Central memory CD4-positive, alpha-beta T cell (primary cell): ENCODE results near the gene NCOA3.
"Not testable (repeated sequence)": the region's sequence is repeated elsewhere in the genome, so short reads cannot be mapped to it uniquely, and the experiment has no call there.

Experiments
- DNase-seq: peaks from one replicate; pipeline ENCODE4 v3.0.0; 2022

NCOA3 gene

DNA sequence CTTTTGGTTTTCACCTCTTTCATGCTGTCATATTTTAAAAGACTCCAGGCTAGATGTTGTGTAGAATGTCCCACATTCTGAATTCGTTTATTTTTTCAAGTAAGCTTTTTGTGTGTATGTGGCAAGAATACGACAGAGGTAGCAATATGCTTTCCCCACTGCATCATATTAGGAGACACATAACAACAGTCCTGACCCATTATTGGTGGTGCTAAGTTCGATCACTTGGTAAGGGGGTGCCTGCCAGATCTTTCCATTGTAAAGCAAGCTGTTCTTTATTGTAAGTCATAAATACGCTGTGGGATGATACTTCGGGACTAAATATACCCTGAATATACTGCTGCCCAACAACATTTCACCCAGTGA, 588 bp upstream of the NCOA3 start:
- no peak for DNase-seq

DNA sequence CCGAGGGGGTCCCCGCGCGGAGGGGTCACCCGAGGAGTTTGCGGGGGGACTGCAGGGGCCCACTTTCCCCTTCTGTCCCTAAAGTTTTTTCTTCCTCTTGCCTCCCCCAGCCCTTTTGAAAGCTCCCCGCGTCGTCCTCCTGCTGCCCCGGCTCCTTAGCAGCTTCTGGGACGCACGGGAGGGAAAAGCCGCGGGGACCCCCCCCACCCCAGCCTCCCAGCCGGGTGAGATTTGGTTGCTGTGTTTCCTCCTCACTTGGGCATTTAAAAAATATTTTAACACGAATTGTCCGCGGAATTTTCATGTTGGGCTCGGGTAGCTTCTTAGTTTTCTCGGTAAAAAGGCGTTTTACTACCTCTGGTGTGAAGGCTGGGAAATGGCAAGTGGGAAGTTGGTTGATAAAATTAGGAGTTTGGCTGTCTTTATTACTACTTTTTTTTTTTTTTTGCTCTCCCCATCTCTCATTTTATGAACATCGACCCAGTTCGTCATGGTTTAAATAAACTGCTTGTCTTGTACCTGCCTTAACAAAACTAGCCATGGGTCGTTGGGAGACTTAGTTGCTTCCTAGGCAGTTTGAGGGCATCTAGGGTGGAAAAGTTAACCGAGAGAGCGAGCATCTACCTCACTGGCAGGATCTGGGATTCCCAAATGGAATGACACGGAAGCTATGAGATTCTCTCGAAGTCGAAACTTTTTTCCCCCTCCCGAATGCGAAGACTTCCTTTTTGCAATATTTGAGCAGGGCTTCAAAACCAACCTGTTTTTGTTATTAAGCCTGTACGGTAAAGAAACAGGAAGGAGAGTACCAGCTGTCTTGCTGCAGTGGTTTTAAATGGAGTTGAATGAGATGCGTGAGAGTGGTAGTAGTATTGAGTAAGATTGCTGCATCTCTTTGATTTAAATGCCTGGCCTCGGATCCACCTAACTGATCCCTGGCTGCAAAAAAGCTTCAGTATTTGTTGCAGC, 868 bp downstream of the NCOA3 start:
- peak; percentile 58 for DNase-seq

- no peak for DNase-seq
These were observed 2.0 kb downstream of the NCOA3 start for GRCh38 chr20:47503685-47504084.

DNA sequence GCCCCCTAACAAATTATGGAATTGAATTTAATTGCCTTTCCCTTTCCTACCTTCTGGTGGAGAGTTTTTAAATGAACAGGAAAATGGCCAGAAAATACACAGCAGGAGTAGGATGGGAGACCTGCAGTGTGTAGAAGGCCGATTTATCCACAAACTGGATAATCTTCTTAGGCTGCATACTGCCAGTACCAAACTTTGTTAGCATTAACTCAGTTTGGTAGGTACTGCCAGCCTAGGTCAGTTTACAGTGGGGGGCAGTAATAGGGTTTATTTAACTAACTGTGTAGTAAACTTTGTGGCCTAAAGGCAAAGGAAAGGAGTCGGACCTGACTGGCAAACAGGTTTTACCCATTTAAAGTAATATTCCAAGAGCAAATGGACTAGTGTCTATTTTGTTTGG, 4.6 kb downstream of the NCOA3 start:
- DNase-seq: no peak

DNA sequence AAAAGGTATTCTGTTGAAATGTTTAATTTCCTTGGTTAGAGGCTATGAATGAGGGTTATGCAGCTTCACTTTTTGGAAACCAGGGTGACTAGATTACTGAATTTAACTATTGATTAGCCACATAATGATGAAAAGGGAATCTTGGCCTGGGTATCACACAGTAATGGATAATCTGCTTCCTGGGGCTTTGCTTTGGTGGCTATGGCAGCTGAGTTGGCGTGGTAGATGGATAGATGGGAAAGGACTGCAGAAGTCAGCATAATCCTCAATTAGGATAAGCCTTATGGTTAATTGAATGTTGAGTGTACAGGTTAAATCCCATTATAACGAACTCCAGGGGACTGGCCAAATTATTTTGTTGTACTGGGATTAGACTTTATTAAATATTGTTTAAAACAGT, 5.2 kb downstream of the NCOA3 start:
- no peak for DNase-seq

GRCh38 chr20:47507275-47507981, 5.7 kb downstream of the NCOA3 start:
- not testable (repeated sequence) for DNase-seq

- no peak for DNase-seq
These were observed 6.6 kb downstream of the NCOA3 start for GRCh38 chr20:47508278-47508677.

DNA sequence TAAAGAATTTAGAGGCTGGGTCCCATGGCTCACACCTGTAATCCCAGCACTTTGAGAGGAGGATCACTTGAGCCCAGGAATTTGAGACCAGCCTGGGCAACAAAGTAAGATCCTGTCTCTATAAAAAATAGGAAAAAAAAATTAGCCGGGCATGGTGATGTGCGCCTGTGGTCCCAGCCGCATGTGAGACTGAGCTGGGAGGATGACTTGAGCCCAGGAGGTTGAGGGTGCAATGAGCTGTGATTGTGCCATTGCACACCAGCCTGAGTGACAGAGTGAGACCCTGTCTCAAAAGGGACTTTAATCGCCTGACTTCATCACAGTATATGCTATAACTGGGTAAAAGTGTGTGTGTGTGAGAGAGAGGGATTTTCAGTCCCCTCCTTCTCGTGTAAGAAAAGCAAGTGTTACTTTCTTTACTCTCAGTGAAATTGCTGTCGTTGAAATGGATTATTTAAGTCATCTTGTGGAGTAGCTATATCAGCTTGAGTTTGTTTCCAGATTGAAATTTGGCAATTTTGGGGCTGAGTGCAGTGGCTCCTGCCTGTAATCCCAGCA, 7.5 kb downstream of the NCOA3 start:
- no peak for DNase-seq

DNA sequence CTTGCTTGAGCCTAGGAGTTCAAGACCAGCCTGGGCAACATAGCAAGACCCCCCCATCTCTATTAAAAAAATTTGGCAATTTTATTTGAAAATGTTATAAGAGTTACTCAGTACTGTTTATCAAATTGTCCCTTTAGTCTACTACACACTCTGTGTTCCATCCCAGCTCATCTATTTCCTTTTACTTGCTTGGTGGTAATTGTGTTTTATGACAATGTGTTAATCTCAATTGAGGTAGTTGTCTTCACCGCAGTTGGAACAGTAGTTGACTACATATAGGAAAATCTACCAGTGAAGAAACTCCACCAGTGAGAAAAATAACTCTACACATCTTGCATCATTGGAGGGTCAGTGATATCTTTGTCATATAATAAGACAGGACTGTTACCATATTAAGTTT, 8.0 kb downstream of the NCOA3 start:
- DNase-seq: no peak

- DNase-seq: no peak
These were observed 14.2 kb downstream of the NCOA3 start for GRCh38 chr20:47515843-47516242.

DNA sequence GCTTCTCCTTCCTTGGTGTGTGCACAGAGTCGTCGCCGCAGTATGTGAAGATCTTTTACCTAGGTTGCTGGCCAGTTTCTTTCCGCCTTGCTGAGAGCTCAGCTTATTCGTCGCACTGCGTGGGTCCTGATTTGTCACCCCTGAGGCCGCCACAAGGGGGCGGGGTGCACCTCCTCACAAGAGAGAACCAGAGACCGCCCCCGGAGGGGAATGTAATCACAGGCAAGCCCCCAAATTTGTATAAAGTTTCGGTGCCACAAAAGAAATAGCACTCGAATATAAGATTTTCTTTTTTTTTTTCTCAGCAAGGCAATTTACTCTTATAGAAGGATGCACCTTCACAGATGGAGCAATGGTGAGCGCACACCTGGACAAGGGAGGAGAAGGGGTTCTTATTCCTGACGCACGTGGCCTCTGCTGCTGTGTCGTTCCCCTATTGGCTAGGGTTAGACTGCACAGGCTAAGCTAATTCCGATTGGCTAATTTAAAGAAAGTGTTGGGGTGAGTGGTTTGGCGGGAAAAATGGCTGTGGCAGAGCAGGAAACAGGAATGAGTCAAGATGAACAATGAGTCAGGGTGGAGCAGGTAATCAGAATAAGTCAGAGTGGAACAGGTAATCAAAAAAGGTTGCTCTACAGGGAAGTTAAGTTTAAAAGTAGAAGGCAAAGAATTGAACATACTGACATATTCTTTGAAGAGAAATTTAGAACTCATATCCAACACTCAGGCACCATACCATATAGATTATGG, 19.5 kb downstream of the NCOA3 start:
- DNase-seq: no peak

GRCh38 chr20:47524015-47524784, 22.5 kb downstream of the NCOA3 start:
- DNase-seq: no peak

DNA sequence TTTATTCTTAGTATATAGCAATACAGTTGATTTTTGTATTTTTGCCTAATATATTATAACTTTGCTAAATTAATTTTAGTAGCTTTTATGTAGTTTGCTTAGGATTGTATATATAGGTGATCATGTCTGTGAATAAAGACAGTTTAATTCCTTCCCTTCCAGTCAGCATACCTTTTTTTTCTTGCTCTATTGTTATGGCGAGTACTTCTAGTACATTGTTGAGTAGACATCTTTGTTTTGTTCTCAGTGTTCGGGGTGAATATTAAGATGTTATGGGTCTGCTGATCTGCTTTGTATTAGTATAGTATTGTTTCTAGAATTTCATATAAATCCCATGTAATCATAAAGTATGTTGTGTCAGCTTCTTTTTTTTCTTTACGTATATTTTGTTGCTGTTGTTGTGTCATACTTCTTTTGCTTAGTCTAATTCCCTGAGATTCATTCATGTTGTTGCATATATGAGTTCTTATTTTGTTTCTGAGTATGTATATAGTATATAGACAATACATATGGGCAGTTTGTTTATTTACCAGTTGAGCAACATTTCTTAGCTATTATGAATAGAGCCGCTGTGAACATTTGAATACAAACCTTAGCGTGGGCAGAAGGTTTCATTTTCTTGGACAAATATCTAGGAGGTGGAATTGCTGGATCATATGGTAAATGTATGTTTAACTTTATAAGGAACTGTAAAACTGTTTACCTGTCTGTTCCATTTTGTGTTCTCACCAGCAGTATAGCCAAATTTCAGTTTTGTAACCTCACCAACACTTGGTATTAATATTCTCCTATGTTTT, 25.5 kb downstream of the NCOA3 start:
- no peak for DNase-seq

DNA sequence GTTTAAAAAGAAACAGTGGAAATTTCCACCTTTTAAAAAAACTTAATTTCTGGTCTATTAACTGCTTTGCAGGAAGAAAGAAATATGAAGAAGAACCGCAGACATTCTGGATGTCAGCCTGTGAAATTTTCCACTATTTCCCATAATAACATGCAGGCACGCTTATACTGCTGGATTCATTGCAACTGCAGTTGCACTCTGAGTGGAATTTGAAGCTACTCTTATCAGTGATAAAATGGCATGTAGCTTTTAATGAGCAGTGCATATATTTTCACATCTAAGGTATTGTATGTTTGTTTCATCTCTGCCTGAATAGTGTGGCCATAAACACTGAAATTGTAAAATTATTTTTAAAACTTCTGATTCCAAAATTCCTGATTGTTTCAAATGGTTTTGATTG, 28.2 kb downstream of the NCOA3 start:
- DNase-seq: no peak

DNA sequence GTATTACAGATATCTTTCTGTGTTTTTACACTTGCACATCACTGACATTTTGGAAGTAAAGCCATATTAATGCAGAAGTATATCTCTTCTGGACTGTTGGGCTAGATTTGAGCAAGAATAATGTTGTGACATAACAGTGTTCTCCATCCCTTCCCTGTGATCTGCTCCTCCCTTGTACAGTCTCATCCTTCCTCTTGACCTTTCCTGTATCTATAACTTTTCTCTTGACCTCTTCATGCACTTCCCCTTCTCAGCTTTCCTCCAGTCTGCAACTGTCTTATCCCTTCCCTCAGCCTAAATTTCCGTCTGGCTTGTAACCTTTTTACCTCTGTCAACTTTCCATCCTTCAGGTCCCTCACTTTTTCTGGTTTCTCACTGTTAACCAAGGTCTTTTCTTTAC, 29.8 kb downstream of the NCOA3 start:
- no peak for DNase-seq

- DNase-seq: no peak
These were observed 30.3 kb downstream of the NCOA3 start for GRCh38 chr20:47532002-47532401.

DNA sequence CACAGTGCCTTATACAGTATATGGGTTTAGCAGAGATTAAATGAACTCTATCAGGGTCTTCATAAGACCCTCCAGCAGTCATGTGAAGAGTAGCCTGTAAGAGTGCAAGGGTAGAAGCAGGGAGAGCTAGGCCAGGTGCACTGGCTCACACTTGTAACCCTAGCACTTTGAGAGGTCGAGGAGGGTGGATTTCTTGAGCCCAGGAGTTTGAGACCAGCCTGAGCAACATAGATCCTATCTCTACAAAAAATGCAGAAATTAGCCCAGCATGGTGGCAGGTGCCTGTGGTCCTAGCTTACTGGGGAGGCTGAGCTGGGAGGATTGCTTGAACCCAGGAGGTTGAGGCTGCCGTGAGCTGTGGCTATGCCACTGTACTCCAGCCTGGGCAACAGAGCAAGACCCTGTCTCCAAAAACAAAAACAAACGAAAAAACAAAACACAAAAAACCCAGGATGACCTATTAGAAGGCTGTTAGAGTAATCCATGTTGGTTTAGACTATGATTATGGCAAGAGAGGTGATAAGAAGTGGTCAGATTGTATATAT, 31.9 kb downstream of the NCOA3 start:
- DNase-seq: no peak

DNA sequence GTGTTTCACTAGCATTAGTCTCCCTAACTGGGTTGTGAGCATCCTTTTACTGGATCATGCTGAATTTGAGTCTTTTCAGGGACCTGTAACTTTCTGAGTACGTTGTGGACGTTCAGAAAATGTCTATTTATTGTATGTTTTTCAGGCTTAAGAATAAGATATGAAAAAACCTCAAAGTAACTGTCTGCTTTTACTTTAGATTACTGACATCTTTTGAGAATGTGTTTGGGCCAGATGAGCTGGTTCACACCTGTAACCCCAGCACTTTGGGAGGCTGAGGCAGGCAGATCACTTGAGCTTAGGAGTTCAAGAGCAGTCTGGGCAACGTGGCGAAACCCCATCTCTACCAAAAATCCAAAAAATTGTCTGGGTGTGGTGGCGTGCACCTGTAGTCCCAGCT, 32.7 kb downstream of the NCOA3 start:
- DNase-seq: no peak

- no peak for DNase-seq
These were observed 33.4 kb downstream of the NCOA3 start for GRCh38 chr20:47535088-47535487.

- DNase-seq: no peak
These were observed 34.3 kb downstream of the NCOA3 start for GRCh38 chr20:47535994-47536393.
